LNCaP clone FGC (cell line): ENCODE data around the gene FRK.
A peak's percentile ranks its signal among the peaks of the same experiment; 100 is the strongest.

ENCODE experiments used
- DNase-seq: peaks from one replicate; pipeline ENCODE4 v3.0.0-alpha.2; 2011; ENCODE audit warnings: low read depth
- H3K4me3 ChIP-seq: 2 replicates; pipeline ENCODE4 v1.5.1; 2011; ENCODE audit warnings: mild to moderate bottlenecking, low read depth, low read length, control low read depth
- TF ChIP-seq, protein P1 (sequence below): IDR thresholded peaks from 2 replicates; pipeline ENCODE4 v1.5.1; 2012; ENCODE audit warnings: mild to moderate bottlenecking; ENCODE audit not compliant: control insufficient read depth, insufficient read depth; ENCODE audit errors: extremely low read depth

FRK gene

DNA sequence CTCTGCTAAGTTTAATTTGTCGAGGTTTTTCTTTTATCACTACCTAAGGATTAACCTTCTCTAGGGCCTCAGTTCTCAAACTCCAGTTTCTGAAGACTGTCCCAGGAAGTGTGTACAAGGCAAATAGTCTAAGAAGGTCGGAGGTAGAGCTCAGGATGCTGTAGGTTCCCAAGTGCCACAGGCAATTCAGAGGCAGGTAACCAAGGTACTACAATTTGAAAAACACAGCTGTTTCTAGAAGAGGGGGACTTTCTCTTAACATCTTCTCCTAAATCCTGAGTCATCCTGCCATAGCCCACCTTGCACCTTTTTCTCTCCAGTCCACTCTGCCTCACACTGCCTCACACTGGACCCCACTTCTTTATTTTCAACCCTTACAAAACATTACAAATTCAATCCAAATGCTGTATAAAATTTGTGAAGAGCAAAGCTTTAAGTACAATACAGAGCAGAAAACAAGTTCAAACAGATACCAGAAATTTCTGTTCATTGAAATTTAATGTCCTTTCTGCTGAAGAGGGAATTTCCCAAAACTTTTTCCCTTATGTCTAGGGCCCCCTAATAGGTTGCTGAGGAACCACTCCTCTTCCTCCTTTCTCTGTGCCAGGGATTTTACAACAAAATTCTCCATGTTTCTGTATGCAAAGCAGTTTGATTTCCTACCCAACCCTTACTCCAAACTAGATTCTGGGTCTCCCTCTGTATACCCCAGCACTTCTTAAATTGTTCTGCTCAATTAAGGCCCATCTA lies 43.0 kb downstream of the FRK start:
- DNase-seq: peak; percentile 21
- H3K4me3 ChIP-seq: no peak overlapping the region; the same call in 1 of the 2 replicates
- TF ChIP-seq, protein P1, sequence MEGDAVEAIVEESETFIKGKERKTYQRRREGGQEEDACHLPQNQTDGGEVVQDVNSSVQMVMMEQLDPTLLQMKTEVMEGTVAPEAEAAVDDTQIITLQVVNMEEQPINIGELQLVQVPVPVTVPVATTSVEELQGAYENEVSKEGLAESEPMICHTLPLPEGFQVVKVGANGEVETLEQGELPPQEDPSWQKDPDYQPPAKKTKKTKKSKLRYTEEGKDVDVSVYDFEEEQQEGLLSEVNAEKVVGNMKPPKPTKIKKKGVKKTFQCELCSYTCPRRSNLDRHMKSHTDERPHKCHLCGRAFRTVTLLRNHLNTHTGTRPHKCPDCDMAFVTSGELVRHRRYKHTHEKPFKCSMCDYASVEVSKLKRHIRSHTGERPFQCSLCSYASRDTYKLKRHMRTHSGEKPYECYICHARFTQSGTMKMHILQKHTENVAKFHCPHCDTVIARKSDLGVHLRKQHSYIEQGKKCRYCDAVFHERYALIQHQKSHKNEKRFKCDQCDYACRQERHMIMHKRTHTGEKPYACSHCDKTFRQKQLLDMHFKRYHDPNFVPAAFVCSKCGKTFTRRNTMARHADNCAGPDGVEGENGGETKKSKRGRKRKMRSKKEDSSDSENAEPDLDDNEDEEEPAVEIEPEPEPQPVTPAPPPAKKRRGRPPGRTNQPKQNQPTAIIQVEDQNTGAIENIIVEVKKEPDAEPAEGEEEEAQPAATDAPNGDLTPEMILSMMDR: no peak

DNA sequence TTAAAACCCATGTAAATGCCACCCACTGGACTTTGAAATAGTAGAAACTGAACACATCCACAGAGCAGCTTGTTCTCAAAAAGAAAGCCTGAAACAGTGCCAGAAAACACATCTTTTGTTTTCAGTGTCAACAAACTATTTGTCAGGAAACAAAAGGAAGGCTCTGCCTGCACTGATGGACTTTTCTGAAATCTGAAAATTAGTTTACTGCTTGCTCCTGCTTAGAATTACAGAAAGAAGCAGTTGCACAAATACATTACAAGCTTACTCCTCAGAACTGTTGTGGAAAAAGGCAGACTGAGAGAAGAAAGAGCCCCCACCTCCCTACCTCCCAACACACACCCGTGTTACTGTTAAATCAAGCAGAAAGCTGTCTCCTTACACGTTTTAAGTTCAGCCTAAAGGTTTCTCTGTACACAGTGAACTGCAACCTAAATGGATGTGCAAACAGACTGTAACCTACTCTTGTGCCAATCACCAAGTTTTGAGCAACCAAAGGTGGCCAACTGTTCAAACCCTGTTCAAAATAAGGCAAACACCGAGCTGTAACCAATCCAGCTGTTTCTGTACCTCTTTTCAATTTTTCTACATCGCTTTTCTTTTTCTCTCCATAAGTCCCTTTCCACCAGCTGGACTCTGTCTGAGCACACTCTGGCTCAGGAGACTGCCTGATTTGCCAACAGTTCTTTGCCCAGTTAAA lies 43.7 kb downstream of the FRK start:
- H3K4me3 ChIP-seq: peak overlapping the region; percentile 30
- peak; percentile 60 for DNase-seq
- TF ChIP-seq, protein P1: no peak

GRCh38 chr6:116015983-116016382 lies 44.7 kb downstream of the FRK start:
- H3K4me3 ChIP-seq: no peak overlapping the region
- no peak for DNase-seq
- TF ChIP-seq, protein P1: no peak

GRCh38 chr6:116015561-116015960 lies 45.1 kb downstream of the FRK start:
- no peak for DNase-seq
- no peak overlapping the region for H3K4me3 ChIP-seq
- TF ChIP-seq, protein P1: no peak

- DNase-seq: no peak
- H3K4me3 ChIP-seq: no peak overlapping the region
- TF ChIP-seq, protein P1: no peak
Observed at GRCh38 chr6:116012951-116013350, 47.7 kb downstream of the FRK start.

GRCh38 chr6:116012471-116012949 lies 48.2 kb downstream of the FRK start:
- TF ChIP-seq, protein P1: no peak
- no peak overlapping the region for H3K4me3 ChIP-seq
- no peak for DNase-seq
